ENCODE measurements around the gene MYBBP1A.

MYBBP1A gene

GRCh38 chr17:4535667-4536258, 19.4 kb downstream of the MYBBP1A start:
- FAIRE-seq = no peak
- TF ChIP-seq POLR2A (IDR thresholded peaks at IDR 0.05; ENCODE audit: low read depth, low read length) = no peak
- DNase-seq (ENCODE audit: insufficient read length, low spot score) = no peak

GRCh38 chr17:4534928-4535666, 20.1 kb downstream of the MYBBP1A start:
- TF ChIP-seq POLR2A (IDR thresholded peaks at IDR 0.05; ENCODE audit: low read depth, low read length) = no peak
- FAIRE-seq (no peak), DNase-seq (ENCODE audit: insufficient read length, low spot score) (no peak)

GRCh38 chr17:4534515-4534914, 20.7 kb downstream of the MYBBP1A start:
- no peak for TF ChIP-seq POLR2A (IDR thresholded peaks at IDR 0.05; ENCODE audit: low read depth, low read length)
- no peak for DNase-seq (ENCODE audit: insufficient read length, low spot score)

GRCh38 chr17:4533523-4534504, 21.4 kb downstream of the MYBBP1A start:
- DNase-seq (ENCODE audit: insufficient read length, low spot score) (no peak), FAIRE-seq (no peak)
- no peak for TF ChIP-seq POLR2A (IDR thresholded peaks at IDR 0.05; ENCODE audit: low read depth, low read length)

More at GRCh38 chr17:4534515-4534914, 20.7 kb downstream of the MYBBP1A start:
- no peak for FAIRE-seq

- DNase-seq (ENCODE audit: insufficient read length, low spot score) (no peak), FAIRE-seq (no peak)
- no peak for TF ChIP-seq POLR2A (IDR thresholded peaks at IDR 0.05; ENCODE audit: low read depth, low read length)
Measured at GRCh38 chr17:4532860-4533522, 22.2 kb downstream of the MYBBP1A start.

- no peak for FAIRE-seq
- no peak for TF ChIP-seq POLR2A (IDR thresholded peaks at IDR 0.05; ENCODE audit: low read depth, low read length)
- DNase-seq (ENCODE audit: insufficient read length, low spot score) = no peak
Measured at GRCh38 chr17:4531988-4532736, 23.0 kb downstream of the MYBBP1A start.

- FAIRE-seq = no peak
- no peak for TF ChIP-seq POLR2A (IDR thresholded peaks at IDR 0.05; ENCODE audit: low read depth, low read length)
- no peak for DNase-seq (ENCODE audit: insufficient read length, low spot score)
Measured at GRCh38 chr17:4530799-4531730, 24.1 kb downstream of the MYBBP1A start.

GRCh38 chr17:4529533-4530152, 25.5 kb downstream of the MYBBP1A start:
- FAIRE-seq (no peak), DNase-seq (ENCODE audit: insufficient read length, low spot score) (no peak)
- TF ChIP-seq POLR2A (IDR thresholded peaks at IDR 0.05; ENCODE audit: low read depth, low read length) = no peak

GRCh38 chr17:4527566-4528125, 27.5 kb downstream of the MYBBP1A start:
- FAIRE-seq (no peak), DNase-seq (ENCODE audit: insufficient read length, low spot score) (no peak)
- no peak for TF ChIP-seq POLR2A (IDR thresholded peaks at IDR 0.05; ENCODE audit: low read depth, low read length)

- no peak for TF ChIP-seq POLR2A (IDR thresholded peaks at IDR 0.05; ENCODE audit: low read depth, low read length)
- FAIRE-seq (no peak), DNase-seq (ENCODE audit: insufficient read length, low spot score) (no peak)
Measured at GRCh38 chr17:4527134-4527533, 28.1 kb downstream of the MYBBP1A start.

GRCh38 chr17:4525691-4526397, 29.3 kb downstream of the MYBBP1A start:
- no peak for TF ChIP-seq POLR2A (IDR thresholded peaks at IDR 0.05; ENCODE audit: low read depth, low read length)
- no peak for DNase-seq (ENCODE audit: insufficient read length, low spot score)
- FAIRE-seq = no peak
